ENCODE measurements around the gene PEX13. TPM values are rescaled to one million over a fixed set of nuclear protein-coding genes. Genes with fewer than 3 reads are reported as not detected.

Gene PEX13
- total RNA-seq, result 10 to 100 TPM; 15.0 to 28.4 (median 20.6) TPM
- polyA plus RNA-seq, result 1 to 10 TPM; 4.5 to 6.4 (median 6.1) TPM
- long read RNA-seq, donor 1, full-length matches to known transcripts, result 6 of 6 reads
- long read RNA-seq, donor 1, partial matches to known transcripts, result 0 of 6 reads
- long read RNA-seq, donor 1, other reads (novel, unspliced or antisense), result 0 of 6 reads
- long read RNA-seq, donor 2, full-length matches to known transcripts, result 4 of 4 reads
- long read RNA-seq, donor 2, partial matches to known transcripts, result 0 of 4 reads
- long read RNA-seq, donor 2, other reads (novel, unspliced or antisense), result 0 of 4 reads

GRCh38 chr2:61017556-61018317 lies at the start of gene PEX13, which contains the start of gene PUS10:
PEX13 (plus strand) TSS chr2:61017720; CDS start chr2:61017760, 40 bp downstream.
PUS10 (minus strand) TSS chr2:61018255; CDS start chr2:61011890, 6,365 bp downstream.
- 0 to 1% (median 0%) methylated on average over 26 to 39 of the region's 39 CpGs for WGBS, 5 donors
- intact Hi-C loops (cut with DNase I; ENCODE audit: low total_unique reads), result no loop called here
- H3K4me3 ChIP-seq, result peak within 1 kb of the TSS; percentile 68 to 98 (median 92)

GRCh38 chr2:60972889-60973656 lies 44.4 kb upstream of the PEX13 start:
- WGBS, 5 donors, result 86 to 95% (median 91%) methylated on average over 26 to 32 of the region's 32 CpGs
- no peaks in the 10 kb centered on the region for H3K36me3 ChIP-seq
- H3K4me1 ChIP-seq, result peaks cover 0 to 38% (median 6%) of the 10 kb centered on the region in 6 donors
- TF ChIP-seq POLR2A (IDR thresholded peaks at IDR 0.05), result no peak
- TF ChIP-seq POLR2AphosphoS5 (IDR thresholded peaks at IDR 0.05), result no peak
- no peak for TF ChIP-seq CTCF (IDR thresholded peaks at IDR 0.05 in 8 of 11, conservative IDR thresholded peaks at IDR 0.05 in 3 of 11)
- H3K9me3 ChIP-seq, result no peaks in the 10 kb centered on the region
- intact Hi-C loops (cut with DNase I; ENCODE audit: low total_unique reads), result no loop called here
- peak overlapping the region in 1 of 8 donors; percentile 11 for H3K4me3 ChIP-seq
- DNase-seq, result peak; percentile 79
- H3K27me3 ChIP-seq (replicated peaks in 1 of 7), result no peaks in the 10 kb centered on the region
- H3K27ac ChIP-seq, result peak overlapping the region in 5 of 8 donors; percentile 51 to 83 (median 69)

More at GRCh38 chr2:61017556-61018317, at the start of gene PEX13, which contains the start of gene PUS10:
- TF ChIP-seq CTCF (IDR thresholded peaks at IDR 0.05 in 8 of 11, conservative IDR thresholded peaks at IDR 0.05 in 3 of 11) (no peak), POLR2A (IDR thresholded peaks at IDR 0.05) (peak in 1 of 3 donors; percentile 22), POLR2AphosphoS5 (IDR thresholded peaks at IDR 0.05) (peak; percentile 57 to 80 (median 78))
- Histone ChIP-seq H3K27ac (peak within 1 kb of the TSS; percentile 73 to 94 (median 88)), H3K4me1 (peaks cover 24 to 68% (median 41%) of the 10 kb centered on the region in 6 donors), H3K36me3 (peaks cover 0 to 22% (median 6%) of the 10 kb centered on the region in 6 donors), H3K9me3 (peaks cover 0 to 6% (median 0%) of the 10 kb centered on the region in 8 donors), H3K27me3 (replicated peaks in 1 of 7) (no peaks in the 10 kb centered on the region)
- DNase-seq, result peak; percentile 91

- no peak for DNase-seq
- H3K4me3 ChIP-seq, result no peak overlapping the region
- H3K4me1 ChIP-seq, result peaks cover 0 to 35% (median 6%) of the 10 kb centered on the region in 6 donors
- intact Hi-C loops (cut with DNase I; ENCODE audit: low total_unique reads), result no loop called here
- no peaks in the 10 kb centered on the region for H3K27me3 ChIP-seq (replicated peaks in 1 of 7)
- 73 to 91% (median 85%) methylated on average over 5 of the region's 5 CpGs for WGBS, 5 donors
- no peaks in the 10 kb centered on the region for H3K36me3 ChIP-seq
- peak overlapping the region in 3 of 8 donors; percentile 62 to 83 (median 69) for H3K27ac ChIP-seq
- no peaks in the 10 kb centered on the region for H3K9me3 ChIP-seq
- TF ChIP-seq POLR2A (IDR thresholded peaks at IDR 0.05) (no peak), CTCF (IDR thresholded peaks at IDR 0.05 in 8 of 11, conservative IDR thresholded peaks at IDR 0.05 in 3 of 11) (no peak), POLR2AphosphoS5 (IDR thresholded peaks at IDR 0.05) (no peak)
These were observed 43.8 kb upstream of the PEX13 start for GRCh38 chr2:60973705-60974104.
